ENCODE data around the gene BABAM2.

The BABAM2 gene

GRCh38 chr2:28305202-28305601 is 414.7 kb downstream of the BABAM2 start:
- Histone ChIP-seq H4K20me1 (no peaks in the 10 kb centered on the region), H3K4me3 (no peak overlapping the region), H3K4me1 (no peaks in the 10 kb centered on the region), H3K9me3 (peaks cover 28% of the 10 kb centered on the region), H3K27ac (no peak overlapping the region), H3K9ac (no peak overlapping the region), H3K4me2 (no peak overlapping the region), H3K27me3 (no peaks in the 10 kb centered on the region), H3K36me3 (peaks cover 47% of the 10 kb centered on the region)
- no peak for TF ChIP-seq Cebpa-rat (IDR thresholded peaks at IDR 0.05)

- Histone ChIP-seq H3K9ac (no peak overlapping the region), H3K4me2 (no peak overlapping the region), H3K27ac (no peak overlapping the region), H3K4me3 (no peak overlapping the region), H4K20me1 (no peaks in the 10 kb centered on the region), H3K27me3 (no peaks in the 10 kb centered on the region), H3K36me3 (peaks cover 35% of the 10 kb centered on the region), H3K4me1 (no peaks in the 10 kb centered on the region), H3K9me3 (peaks cover 21% of the 10 kb centered on the region)
- no peak for TF ChIP-seq Cebpa-rat (IDR thresholded peaks at IDR 0.05)
These were observed 419.6 kb downstream of the BABAM2 start for GRCh38 chr2:28310107-28310506.

- Histone ChIP-seq H3K9ac (no peak overlapping the region), H3K9me3 (peaks cover 17% of the 10 kb centered on the region), H4K20me1 (no peaks in the 10 kb centered on the region), H3K4me2 (no peak overlapping the region), H3K4me3 (no peak overlapping the region), H3K4me1 (no peaks in the 10 kb centered on the region), H3K27ac (no peak overlapping the region), H3K36me3 (peaks cover 35% of the 10 kb centered on the region), H3K27me3 (no peaks in the 10 kb centered on the region)
- TF ChIP-seq Cebpa-rat (IDR thresholded peaks at IDR 0.05) = no peak
These were observed 421.2 kb downstream of the BABAM2 start for GRCh38 chr2:28311660-28312249.

GRCh38 chr2:28312307-28313219 is 422.0 kb downstream of the BABAM2 start:
- H3K4me3 ChIP-seq = no peak overlapping the region
- H3K27ac ChIP-seq = no peak overlapping the region
- H4K20me1 ChIP-seq = no peaks in the 10 kb centered on the region
- no peak for TF ChIP-seq Cebpa-rat (IDR thresholded peaks at IDR 0.05)
- H3K4me1 ChIP-seq = no peaks in the 10 kb centered on the region
- no peaks in the 10 kb centered on the region for H3K27me3 ChIP-seq
- no peak overlapping the region for H3K9ac ChIP-seq
- peaks cover 35% of the 10 kb centered on the region for H3K36me3 ChIP-seq
- no peak overlapping the region for H3K4me2 ChIP-seq
- peaks cover 17% of the 10 kb centered on the region for H3K9me3 ChIP-seq

- no peak for TF ChIP-seq Cebpa-rat (IDR thresholded peaks at IDR 0.05)
- Histone ChIP-seq H3K9me3 (peaks cover 11% of the 10 kb centered on the region), H3K27me3 (no peaks in the 10 kb centered on the region)
These were observed 422.8 kb downstream of the BABAM2 start for GRCh38 chr2:28313220-28313784.

GRCh38 chr2:28314968-28315367 is 424.4 kb downstream of the BABAM2 start:
- TF ChIP-seq Cebpa-rat (IDR thresholded peaks at IDR 0.05) = no peak
- no peaks in the 10 kb centered on the region for H4K20me1 ChIP-seq
- no peak overlapping the region for H3K4me3 ChIP-seq
- H3K4me1 ChIP-seq = no peaks in the 10 kb centered on the region
- no peak overlapping the region for H3K9ac ChIP-seq
- no peak overlapping the region for H3K4me2 ChIP-seq
- H3K27me3 ChIP-seq = no peaks in the 10 kb centered on the region
- H3K36me3 ChIP-seq = peaks cover 23% of the 10 kb centered on the region; the same call in 1 of the 2 replicates
- H3K9me3 ChIP-seq = no peaks in the 10 kb centered on the region
- no peak overlapping the region for H3K27ac ChIP-seq

More at GRCh38 chr2:28313220-28313784, 422.8 kb downstream of the BABAM2 start:
- H3K4me3 ChIP-seq = no peak overlapping the region
- H3K27ac ChIP-seq = no peak overlapping the region
- H3K4me2 ChIP-seq = no peak overlapping the region
- H3K9ac ChIP-seq = no peak overlapping the region
- no peaks in the 10 kb centered on the region for H4K20me1 ChIP-seq
- peaks cover 34% of the 10 kb centered on the region for H3K36me3 ChIP-seq
- H3K4me1 ChIP-seq = no peaks in the 10 kb centered on the region

- no peak overlapping the region for H3K27ac ChIP-seq
- H3K27me3 ChIP-seq = no peaks in the 10 kb centered on the region
- no peak for TF ChIP-seq Cebpa-rat (IDR thresholded peaks at IDR 0.05)
- no peak overlapping the region for H3K9ac ChIP-seq
- no peaks in the 10 kb centered on the region for H3K9me3 ChIP-seq
- peaks cover 18% of the 10 kb centered on the region; the same call in 1 of the 2 replicates for H3K36me3 ChIP-seq
- H4K20me1 ChIP-seq = no peaks in the 10 kb centered on the region
- H3K4me2 ChIP-seq = no peak overlapping the region
- no peak overlapping the region for H3K4me3 ChIP-seq
- H3K4me1 ChIP-seq = peaks cover 9% of the 10 kb centered on the region
These were observed 426.2 kb downstream of the BABAM2 start for GRCh38 chr2:28316546-28317335.

GRCh38 chr2:28317390-28317789 is 426.9 kb downstream of the BABAM2 start:
- H4K20me1 ChIP-seq = no peaks in the 10 kb centered on the region
- H3K27ac ChIP-seq = no peak overlapping the region
- H3K4me2 ChIP-seq = no peak overlapping the region
- no peak overlapping the region for H3K9ac ChIP-seq
- H3K9me3 ChIP-seq = no peaks in the 10 kb centered on the region
- no peak overlapping the region for H3K4me3 ChIP-seq
- H3K4me1 ChIP-seq = peaks cover 13% of the 10 kb centered on the region
- H3K27me3 ChIP-seq = no peaks in the 10 kb centered on the region
- peaks cover 17% of the 10 kb centered on the region; the same call in 1 of the 2 replicates for H3K36me3 ChIP-seq
- TF ChIP-seq Cebpa-rat (IDR thresholded peaks at IDR 0.05) = no peak

- Histone ChIP-seq H3K4me1 (peaks cover 13% of the 10 kb centered on the region), H3K9ac (no peak overlapping the region), H3K27me3 (no peaks in the 10 kb centered on the region), H4K20me1 (no peaks in the 10 kb centered on the region), H3K27ac (no peak overlapping the region), H3K36me3 (peaks cover 19% of the 10 kb centered on the region; the same call in 1 of the 2 replicates), H3K4me2 (no peak overlapping the region), H3K4me3 (no peak overlapping the region), H3K9me3 (no peaks in the 10 kb centered on the region)
- TF ChIP-seq Cebpa-rat (IDR thresholded peaks at IDR 0.05) = no peak
These were observed 427.5 kb downstream of the BABAM2 start for GRCh38 chr2:28318023-28318422.
